HL-60 (cell line): ENCODE results near the gene C17orf113.

ENCODE experiments used
- DNase-seq, 2 experiments: peaks; one replicate each; pipeline ENCODE4 v3.0.0-alpha.2; 2010 to 2020; ENCODE audit warnings: low read depth in 1 of 2, low spot score in 1 of 2
- H3K27ac ChIP-seq: fragments of 250-450 bp; sonication (Bioruptor Pico); replicated peaks from 2 replicates; pipeline ENCODE4 v1.5.1; 2020; ENCODE audit warnings: mild to moderate bottlenecking, moderate library complexity
- H3K27me3 ChIP-seq: fragments of 250-450 bp; sonication (Bioruptor Pico); 2 replicates; pipeline ENCODE4 v1.5.1; 2021; ENCODE audit warnings: mild to moderate bottlenecking, moderate library complexity; ENCODE audit not compliant: insufficient read depth, poor library complexity, severe bottlenecking
- H3K4me3 ChIP-seq: replicated peaks from 2 replicates; pipeline ENCODE4 v1.5.1; 2011; ENCODE audit warnings: mild to moderate bottlenecking, control low read depth, low read length; ENCODE audit not compliant: insufficient read depth
- GABPA ChIP-seq: IDR thresholded peaks from 2 replicates; pipeline ENCODE4 v1.6.1; 2012; ENCODE audit warnings: low read depth
- POLR2AphosphoS5 ChIP-seq: IDR thresholded peaks from 2 replicates; pipeline ENCODE4 v1.6.1; 2012; ENCODE audit warnings: low read depth
- SPI1 ChIP-seq: IDR thresholded peaks from 2 replicates; pipeline ENCODE4 v1.6.1; 2012; ENCODE audit warnings: low read depth, mild to moderate bottlenecking, borderline replicate concordance
- long read RNA-seq: library from polyadenylated mRNA; unstranded; transcript quantifications from one replicate; pipeline ENCODE4 v2.0.0, GENCODE V29; 2020
- TF ChIP-seq, protein P1 (sequence below): IDR thresholded peaks from one replicate; pipeline ENCODE4 v1.5.1; 2011; ENCODE audit warnings: low read length, control low read depth, inconsistent platforms; ENCODE audit not compliant: insufficient read depth
- TF ChIP-seq, protein P2 (sequence below): IDR thresholded peaks from 2 replicates; pipeline ENCODE4 v1.6.1; 2012; ENCODE audit warnings: low read depth; ENCODE audit not compliant: insufficient replicate concordance

C17orf113 gene
- long read RNA-seq: 0 reads

DNA sequence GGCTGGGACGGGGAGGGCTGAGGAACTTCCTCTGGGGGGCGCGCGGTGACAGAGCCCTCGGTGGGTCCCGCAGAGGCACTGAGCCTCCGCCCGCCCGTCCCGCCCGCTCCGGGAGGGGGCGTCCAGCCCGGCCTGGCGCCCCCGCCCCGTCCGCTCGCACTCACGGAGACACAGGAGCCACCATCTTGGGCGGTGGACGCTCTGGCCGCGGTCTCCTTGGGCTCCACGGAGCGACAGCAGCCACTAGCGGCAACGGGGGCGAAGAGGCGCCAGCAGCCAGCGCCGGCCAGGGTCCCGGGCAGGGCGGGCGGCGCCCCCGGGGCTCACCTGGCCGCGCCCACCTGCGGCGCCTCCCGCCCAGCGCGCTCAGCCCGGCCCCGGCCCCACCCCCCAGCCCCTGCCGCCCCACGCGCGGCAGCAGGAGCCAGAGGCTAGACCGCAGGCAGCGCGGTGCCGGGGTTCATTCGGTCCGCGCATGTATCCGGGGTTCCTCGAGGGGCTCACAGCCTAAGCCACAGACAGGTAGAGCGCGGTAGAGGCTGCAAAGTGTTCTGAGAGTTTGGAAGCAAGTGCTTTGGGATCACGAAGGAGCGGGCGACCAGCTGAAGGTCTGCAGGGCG is at the start of gene C17orf113:
TSS of gene C17orf113 (minus strand) at position 209 of the 620 bp plus-strand sequence. CDS start 7,225 bp downstream, outside the sequence.
- Histone ChIP-seq H3K4me3 (peak within 1 kb of the TSS; percentile 55), H3K27ac (no peak within 1 kb of the TSS), H3K27me3 (peaks cover 12% of the 10 kb centered on the region)
- no peak for TF ChIP-seq SPI1
- TF ChIP-seq, protein P1, sequence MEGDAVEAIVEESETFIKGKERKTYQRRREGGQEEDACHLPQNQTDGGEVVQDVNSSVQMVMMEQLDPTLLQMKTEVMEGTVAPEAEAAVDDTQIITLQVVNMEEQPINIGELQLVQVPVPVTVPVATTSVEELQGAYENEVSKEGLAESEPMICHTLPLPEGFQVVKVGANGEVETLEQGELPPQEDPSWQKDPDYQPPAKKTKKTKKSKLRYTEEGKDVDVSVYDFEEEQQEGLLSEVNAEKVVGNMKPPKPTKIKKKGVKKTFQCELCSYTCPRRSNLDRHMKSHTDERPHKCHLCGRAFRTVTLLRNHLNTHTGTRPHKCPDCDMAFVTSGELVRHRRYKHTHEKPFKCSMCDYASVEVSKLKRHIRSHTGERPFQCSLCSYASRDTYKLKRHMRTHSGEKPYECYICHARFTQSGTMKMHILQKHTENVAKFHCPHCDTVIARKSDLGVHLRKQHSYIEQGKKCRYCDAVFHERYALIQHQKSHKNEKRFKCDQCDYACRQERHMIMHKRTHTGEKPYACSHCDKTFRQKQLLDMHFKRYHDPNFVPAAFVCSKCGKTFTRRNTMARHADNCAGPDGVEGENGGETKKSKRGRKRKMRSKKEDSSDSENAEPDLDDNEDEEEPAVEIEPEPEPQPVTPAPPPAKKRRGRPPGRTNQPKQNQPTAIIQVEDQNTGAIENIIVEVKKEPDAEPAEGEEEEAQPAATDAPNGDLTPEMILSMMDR: peak; percentile 1
- peak; percentile 25; the same call in 1 of the 2 replicates for TF ChIP-seq POLR2AphosphoS5
- no peak for TF ChIP-seq GABPA
- TF ChIP-seq, protein P2, sequence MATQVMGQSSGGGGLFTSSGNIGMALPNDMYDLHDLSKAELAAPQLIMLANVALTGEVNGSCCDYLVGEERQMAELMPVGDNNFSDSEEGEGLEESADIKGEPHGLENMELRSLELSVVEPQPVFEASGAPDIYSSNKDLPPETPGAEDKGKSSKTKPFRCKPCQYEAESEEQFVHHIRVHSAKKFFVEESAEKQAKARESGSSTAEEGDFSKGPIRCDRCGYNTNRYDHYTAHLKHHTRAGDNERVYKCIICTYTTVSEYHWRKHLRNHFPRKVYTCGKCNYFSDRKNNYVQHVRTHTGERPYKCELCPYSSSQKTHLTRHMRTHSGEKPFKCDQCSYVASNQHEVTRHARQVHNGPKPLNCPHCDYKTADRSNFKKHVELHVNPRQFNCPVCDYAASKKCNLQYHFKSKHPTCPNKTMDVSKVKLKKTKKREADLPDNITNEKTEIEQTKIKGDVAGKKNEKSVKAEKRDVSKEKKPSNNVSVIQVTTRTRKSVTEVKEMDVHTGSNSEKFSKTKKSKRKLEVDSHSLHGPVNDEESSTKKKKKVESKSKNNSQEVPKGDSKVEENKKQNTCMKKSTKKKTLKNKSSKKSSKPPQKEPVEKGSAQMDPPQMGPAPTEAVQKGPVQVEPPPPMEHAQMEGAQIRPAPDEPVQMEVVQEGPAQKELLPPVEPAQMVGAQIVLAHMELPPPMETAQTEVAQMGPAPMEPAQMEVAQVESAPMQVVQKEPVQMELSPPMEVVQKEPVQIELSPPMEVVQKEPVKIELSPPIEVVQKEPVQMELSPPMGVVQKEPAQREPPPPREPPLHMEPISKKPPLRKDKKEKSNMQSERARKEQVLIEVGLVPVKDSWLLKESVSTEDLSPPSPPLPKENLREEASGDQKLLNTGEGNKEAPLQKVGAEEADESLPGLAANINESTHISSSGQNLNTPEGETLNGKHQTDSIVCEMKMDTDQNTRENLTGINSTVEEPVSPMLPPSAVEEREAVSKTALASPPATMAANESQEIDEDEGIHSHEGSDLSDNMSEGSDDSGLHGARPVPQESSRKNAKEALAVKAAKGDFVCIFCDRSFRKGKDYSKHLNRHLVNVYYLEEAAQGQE: no peak
- peak; percentile 33 to 44 for DNase-seq

DNA sequence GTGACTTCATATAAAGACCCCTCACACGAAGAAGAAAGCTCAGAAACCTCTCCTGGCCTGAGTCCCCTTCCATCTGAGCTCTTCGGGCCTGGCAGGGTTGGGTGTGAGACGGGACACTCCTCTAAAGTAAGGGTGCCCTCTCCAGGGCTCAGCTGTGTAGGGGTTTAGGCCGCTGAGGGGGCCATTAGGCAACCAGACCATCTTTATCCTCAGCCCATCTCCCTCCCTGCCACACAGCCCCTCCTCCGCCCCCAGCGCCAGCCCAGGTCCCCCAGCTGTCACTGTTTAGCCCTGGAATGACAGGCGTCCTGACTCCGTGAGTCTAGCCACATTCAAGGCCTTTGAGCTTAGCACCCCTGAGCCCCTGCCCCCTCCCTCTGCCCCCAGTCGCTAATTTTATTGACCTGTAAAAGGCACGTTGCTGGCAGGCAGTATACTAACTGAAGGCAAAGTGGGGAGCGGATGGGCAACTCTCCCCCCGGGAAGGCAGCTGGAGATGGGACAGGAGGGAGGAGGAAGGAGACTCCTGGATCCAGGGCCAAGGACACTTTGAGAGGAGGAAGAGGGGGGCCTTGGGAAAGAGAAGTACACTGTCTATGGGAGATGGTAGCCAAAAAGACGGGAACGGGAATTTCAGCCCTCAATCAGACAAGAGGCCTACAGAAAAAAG is 48.5 kb upstream of the C17orf113 start:
- no peak overlapping the region for H3K27ac ChIP-seq
- no peak overlapping the region for H3K4me3 ChIP-seq
- TF ChIP-seq, protein P1: no peak
- TF ChIP-seq SPI1 (no peak), GABPA (no peak), POLR2AphosphoS5 (no peak)
- TF ChIP-seq, protein P2: no peak
- peaks cover 4% of the 10 kb centered on the region for H3K27me3 ChIP-seq
- DNase-seq: no peak

DNA sequence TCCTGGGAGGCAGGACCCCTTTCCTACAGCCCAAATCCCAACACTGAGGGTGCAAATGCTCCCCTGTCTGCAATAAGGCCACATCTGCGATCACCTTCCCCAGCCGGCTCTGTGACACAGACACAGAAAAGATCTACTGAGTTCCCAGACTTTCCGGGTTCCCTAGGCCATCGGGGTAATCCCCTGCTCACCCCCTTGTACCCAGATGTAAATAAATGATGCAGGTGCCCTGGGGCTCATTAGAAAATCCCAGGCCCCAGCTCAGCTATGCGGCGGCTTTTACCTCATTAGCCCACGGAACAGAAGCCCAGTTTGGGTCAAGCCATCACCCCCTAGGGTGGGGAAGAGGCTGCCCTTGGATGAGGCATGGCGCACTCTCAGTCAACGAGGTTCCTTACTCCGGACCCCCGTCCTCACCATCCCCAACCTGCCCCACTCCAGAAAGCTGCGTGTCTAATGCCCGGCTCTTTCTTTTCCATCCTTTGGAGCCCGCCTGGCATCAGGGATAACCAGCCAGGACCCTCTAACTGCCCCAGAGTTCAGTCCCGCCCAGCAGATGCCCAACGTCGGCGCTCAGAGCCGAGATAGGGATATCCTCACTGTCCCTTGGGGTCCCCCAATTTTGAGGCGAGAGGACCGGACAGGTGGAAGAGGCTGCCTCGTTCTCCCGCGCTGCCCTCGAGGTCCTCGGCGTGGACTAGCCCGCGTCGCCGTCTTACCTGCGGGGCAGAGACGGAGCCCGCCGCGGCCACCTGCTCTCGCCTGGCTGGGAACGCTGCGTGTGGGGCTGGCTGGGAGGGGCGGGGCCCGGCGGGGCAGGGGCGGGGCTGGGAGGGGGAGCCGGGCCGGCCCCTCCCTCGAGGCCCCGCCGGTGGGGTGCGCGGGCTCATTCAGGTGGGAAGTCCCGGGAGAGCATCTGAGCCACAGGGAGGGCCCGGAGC is 47.6 kb upstream of the C17orf113 start, which contains the start of gene ZNF385C:
TSS of gene ZNF385C (minus strand) at position 783 of the 941 bp plus-strand sequence. CDS start 35,417 bp downstream, outside the sequence.
- peaks cover 4% of the 10 kb centered on the region for H3K27me3 ChIP-seq
- no peak for DNase-seq
- TF ChIP-seq GABPA: no peak
- TF ChIP-seq, protein P1: no peak
- TF ChIP-seq, protein P2: no peak
- no peak for TF ChIP-seq POLR2AphosphoS5
- no peak for TF ChIP-seq SPI1
- no peak within 1 kb of the TSS for H3K27ac ChIP-seq
- no peak within 1 kb of the TSS for H3K4me3 ChIP-seq
